ENCODE results near the gene ITGBL1.

Gene ITGBL1

GRCh38 chr13:101681834-101682233 is 229.4 kb downstream of the ITGBL1 start:
- FAIRE-seq (no peak), DNase-seq (ENCODE audit: insufficient read length, low spot score) (no peak)

DNA sequence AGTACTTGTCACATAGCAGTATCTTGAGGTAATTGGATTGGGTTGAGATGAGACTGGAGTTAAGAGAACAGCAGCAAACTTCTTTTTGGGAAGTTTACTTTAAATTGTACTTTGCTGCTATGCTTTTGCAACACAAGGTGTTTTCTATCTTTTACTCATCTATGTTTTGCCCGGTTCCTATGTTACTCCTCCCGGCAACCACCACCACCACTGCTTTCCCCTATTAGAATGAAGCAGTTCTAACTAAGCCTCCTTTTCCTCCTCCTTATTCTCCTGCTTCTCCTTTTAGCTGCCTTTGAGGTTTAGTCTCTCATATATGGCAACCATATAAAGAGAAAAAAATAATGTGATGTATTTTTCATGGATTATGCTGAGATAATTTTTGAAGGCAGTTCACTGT is 233.5 kb downstream of the ITGBL1 start:
- FAIRE-seq (no peak), DNase-seq (ENCODE audit: insufficient read length, low spot score) (no peak)

GRCh38 chr13:101690871-101691270 is 238.4 kb downstream of the ITGBL1 start:
- FAIRE-seq (no peak), DNase-seq (ENCODE audit: insufficient read length, low spot score) (no peak)

DNA sequence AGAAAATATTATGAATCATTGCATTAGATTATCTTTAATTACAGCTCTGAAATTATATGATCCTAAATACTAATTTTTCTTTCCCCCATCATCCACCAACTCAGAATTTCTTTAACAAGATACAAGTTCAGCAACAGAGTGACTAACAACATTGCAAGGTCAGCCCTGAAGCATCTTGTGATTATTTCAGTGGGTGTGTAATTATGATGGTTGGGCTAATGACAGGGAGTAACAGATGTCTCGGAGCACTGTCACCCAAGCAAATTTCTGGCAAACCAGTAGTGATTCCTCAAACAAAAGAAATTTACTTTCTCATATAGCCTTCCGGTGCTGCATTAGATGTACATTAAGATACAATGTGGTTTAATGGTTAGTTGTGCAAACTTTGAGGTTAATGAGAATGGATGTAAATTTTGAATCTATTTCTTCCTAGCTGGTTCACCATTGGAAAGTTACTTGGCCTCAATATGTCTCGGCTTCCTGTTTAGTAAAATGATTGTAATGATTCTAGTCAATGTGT is 238.9 kb downstream of the ITGBL1 start:
- DNase-seq (ENCODE audit: insufficient read length, low spot score): no peak
- FAIRE-seq: no peak

- FAIRE-seq: no peak
- DNase-seq (ENCODE audit: insufficient read length, low spot score): no peak
Observed at GRCh38 chr13:101695870-101696516, 243.5 kb downstream of the ITGBL1 start.

GRCh38 chr13:101697745-101698144 is 245.3 kb downstream of the ITGBL1 start:
- FAIRE-seq (no peak), DNase-seq (ENCODE audit: insufficient read length, low spot score) (no peak)

DNA sequence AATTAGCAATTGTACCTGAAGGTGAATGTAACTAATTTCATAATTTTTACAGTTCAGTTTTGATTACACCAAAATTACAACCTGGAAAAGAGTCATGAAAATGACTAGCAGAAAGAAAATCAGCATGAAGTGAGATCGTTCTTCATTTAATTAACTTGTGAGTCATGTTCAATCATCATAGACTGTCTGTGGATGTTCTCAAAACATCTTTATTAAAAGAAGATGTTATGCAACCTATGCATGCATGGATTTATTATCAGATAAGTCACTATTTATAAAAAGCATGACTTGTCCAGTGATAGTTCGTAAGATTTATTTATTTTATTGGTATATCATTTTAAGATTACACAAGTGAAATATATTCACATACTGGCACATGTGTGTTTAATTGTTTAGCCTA is 245.9 kb downstream of the ITGBL1 start:
- FAIRE-seq: no peak
- DNase-seq (ENCODE audit: insufficient read length, low spot score): no peak

DNA sequence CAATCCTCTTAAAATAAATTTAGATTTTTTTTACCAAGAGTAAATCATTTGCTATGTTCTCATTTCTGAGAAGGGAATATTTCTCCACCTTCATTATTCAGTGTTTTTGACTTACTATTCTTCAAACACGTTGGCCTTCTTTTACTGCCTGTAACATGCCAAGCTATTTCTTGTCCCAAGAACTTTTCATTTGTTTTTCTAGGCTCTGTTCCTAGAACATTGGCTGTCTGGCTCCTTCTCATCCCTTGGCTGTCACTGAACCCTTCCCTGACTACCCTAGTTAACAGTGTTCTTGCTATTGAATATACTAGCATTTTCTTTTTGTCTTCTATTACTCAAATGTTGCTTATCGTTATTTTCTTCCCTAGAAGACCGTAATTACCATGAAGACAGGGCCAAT is 248.1 kb downstream of the ITGBL1 start:
- no peak for FAIRE-seq
- no peak for DNase-seq (ENCODE audit: insufficient read length, low spot score)

GRCh38 chr13:101703081-101703480 is 250.6 kb downstream of the ITGBL1 start:
- FAIRE-seq (no peak), DNase-seq (ENCODE audit: insufficient read length, low spot score) (no peak)

- no peak for DNase-seq (ENCODE audit: insufficient read length, low spot score)
- no peak for FAIRE-seq
Observed at GRCh38 chr13:101703838-101704237, 251.4 kb downstream of the ITGBL1 start.

GRCh38 chr13:101706651-101707050 is 254.2 kb downstream of the ITGBL1 start:
- no peak for FAIRE-seq
- DNase-seq (ENCODE audit: insufficient read length, low spot score): no peak

DNA sequence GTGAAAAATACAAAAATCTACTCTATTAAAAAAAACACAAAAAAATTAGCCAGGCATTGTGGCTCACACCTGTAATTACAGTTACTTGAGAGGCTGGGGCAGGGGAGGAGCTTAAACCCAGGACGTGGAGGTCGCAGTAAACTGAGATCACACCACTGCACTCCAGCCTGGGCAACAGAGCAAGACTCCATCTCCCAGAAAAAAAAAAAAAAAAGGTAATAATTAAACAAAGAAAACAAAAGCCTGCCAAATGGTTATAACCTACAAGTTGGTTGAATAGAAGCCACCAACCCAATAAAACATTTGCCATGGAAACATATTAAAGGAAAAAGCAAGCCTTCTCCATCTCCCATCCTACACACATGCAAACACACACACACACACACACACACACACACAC is 255.2 kb downstream of the ITGBL1 start:
- no peak for DNase-seq (ENCODE audit: insufficient read length, low spot score)
- FAIRE-seq: no peak

GRCh38 chr13:101708115-101708514 is 255.6 kb downstream of the ITGBL1 start:
- no peak for FAIRE-seq

GRCh38 chr13:101709952-101710351 is 257.5 kb downstream of the ITGBL1 start:
- FAIRE-seq: no peak
- DNase-seq (ENCODE audit: insufficient read length, low spot score): no peak

More at GRCh38 chr13:101708115-101708514, 255.6 kb downstream of the ITGBL1 start:
- DNase-seq (ENCODE audit: insufficient read length, low spot score): no peak

GRCh38 chr13:101711307-101712025 is 259.0 kb downstream of the ITGBL1 start:
- DNase-seq (ENCODE audit: insufficient read length, low spot score) (no peak), FAIRE-seq (no peak)

GRCh38 chr13:101712026-101712348 is 259.5 kb downstream of the ITGBL1 start:
- FAIRE-seq (no peak), DNase-seq (ENCODE audit: insufficient read length, low spot score) (no peak)

DNA sequence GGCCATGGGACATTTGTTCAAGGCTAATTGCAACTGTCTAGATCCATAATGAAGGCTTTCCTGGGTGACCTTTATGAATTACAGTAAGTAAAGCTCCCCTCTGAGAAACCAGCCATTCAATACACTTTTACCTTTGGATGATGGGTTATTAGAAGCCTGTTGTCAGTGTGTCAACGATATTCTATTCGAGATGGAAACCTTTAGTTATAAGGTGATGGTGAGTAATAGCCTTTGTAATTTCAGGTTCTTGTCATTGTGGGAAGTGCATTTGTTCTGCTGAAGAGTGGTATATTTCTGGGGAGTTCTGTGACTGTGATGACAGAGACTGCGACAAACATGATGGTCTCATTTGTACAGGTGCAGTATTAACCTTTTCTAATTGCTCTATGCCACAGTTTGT is 261.7 kb downstream of the ITGBL1 start:
- no peak for FAIRE-seq
- DNase-seq (ENCODE audit: insufficient read length, low spot score): no peak

GRCh38 chr13:101717353-101717752 is 264.9 kb downstream of the ITGBL1 start:
- FAIRE-seq (no peak), DNase-seq (ENCODE audit: insufficient read length, low spot score) (no peak)

GRCh38 chr13:101718496-101718895 is 266.0 kb downstream of the ITGBL1 start:
- DNase-seq (ENCODE audit: insufficient read length, low spot score): no peak
- FAIRE-seq: no peak

GRCh38 chr13:101726681-101727080 is 274.2 kb downstream of the ITGBL1 start:
- FAIRE-seq (no peak), DNase-seq (ENCODE audit: insufficient read length, low spot score) (no peak)

DNA sequence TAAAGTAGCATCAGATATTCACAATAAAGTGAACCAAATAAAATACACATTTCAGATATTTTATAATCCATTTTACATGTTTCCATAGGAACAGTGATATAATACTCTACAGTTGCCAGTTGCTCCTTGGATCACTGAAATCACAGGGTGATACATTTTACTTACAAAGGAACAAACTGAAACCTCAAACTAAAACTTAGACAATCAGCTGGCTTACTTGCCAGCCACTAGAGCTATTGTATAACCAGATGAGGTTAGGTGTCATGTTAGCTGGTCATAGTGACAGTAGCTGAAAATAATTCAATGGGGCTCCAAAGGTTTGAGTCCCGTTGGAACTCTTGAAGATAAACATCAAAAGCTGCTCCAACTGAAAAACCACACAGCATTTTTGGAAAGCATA is 274.6 kb downstream of the ITGBL1 start:
- no peak for DNase-seq (ENCODE audit: insufficient read length, low spot score)
- no peak for FAIRE-seq

DNA sequence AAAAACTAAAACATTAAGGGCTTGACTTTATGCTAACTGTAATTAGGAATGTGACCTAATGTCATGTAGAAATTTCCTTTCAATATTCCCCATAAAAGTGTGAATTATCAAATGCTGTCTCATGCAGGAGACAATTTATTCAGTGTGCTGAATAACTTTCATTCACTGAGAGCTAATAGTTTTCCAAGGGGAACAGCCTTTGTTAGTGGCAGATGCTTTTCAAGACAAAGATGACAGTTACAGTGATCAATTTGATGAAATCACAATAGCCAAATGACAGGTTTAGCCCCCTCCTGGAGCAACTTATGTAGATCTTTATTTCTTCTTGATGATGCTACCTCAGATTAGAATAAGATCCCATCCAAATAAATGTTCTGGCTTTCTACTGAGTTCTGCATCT is 275.5 kb downstream of the ITGBL1 start:
- no peak for FAIRE-seq

More for the DNA sequence above, 275.5 kb downstream of the ITGBL1 start:
- DNase-seq (ENCODE audit: insufficient read length, low spot score): no peak
